Kidney (tissue), 14 donors: ENCODE results near the gene FAM168B. TPM values are rescaled to one million over a fixed set of nuclear protein-coding genes. Genes with fewer than 3 reads are reported as not detected.
A peak's percentile ranks its signal among the peaks of the same experiment; 100 is the strongest.

Experiments used
- DNase-seq, 5 donors: peaks; one replicate each; pipeline ENCODE4 v3.0.0-alpha.2; 2013 to 2020
- FAIRE-seq: peaks from 2 replicates; lab custom pipeline; 2012; peaks lifted over from hg19 to GRCh38; lab: Jason Lieb, UNC
- H3K27ac ChIP-seq, 2 donors: one replicate each; pipeline ENCODE4 v1.7.0; 2013; ENCODE audit warnings: low read depth in 2 of 2, low read length in 2 of 2, inconsistent platforms in 1 of 2
- H3K27me3 ChIP-seq: one replicate; pipeline ENCODE4 v1.7.1; 2013; ENCODE audit warnings: low read length, inconsistent platforms; ENCODE audit not compliant: control insufficient read depth, insufficient read depth
- H3K36me3 ChIP-seq, 3 donors: one replicate each; pipeline versions ENCODE4 v1.7.0 to v1.7.1; 2013; ENCODE audit warnings: low read length in 3 of 3, control low read depth in 1 of 3, inconsistent platforms in 1 of 3; ENCODE audit not compliant: insufficient read depth in 3 of 3, control insufficient read depth in 2 of 3
- H3K4me1 ChIP-seq, 3 donors: one replicate each; pipeline versions ENCODE4 v1.7.0 to v1.7.1; 2013; ENCODE audit warnings: low read length in 3 of 3, inconsistent platforms in 1 of 3, low read depth in 1 of 3; ENCODE audit not compliant: control insufficient read depth in 2 of 3, insufficient read depth in 2 of 3
- H3K4me3 ChIP-seq, 3 donors: one replicate each; pipeline versions ENCODE4 v1.7.0 to v1.8.1; 2013; ENCODE audit warnings: low read length in 3 of 3, control low read depth in 1 of 3, inconsistent platforms in 1 of 3
- H3K9ac ChIP-seq, 3 donors: one replicate each; pipeline versions ENCODE4 v1.7.0 to v1.7.1; 2013; ENCODE audit warnings: low read length in 3 of 3, control low read depth in 1 of 3, inconsistent platforms in 1 of 3
- H3K9me3 ChIP-seq, 3 donors: one replicate each; pipeline versions ENCODE4 v1.7.0 to v1.7.1; 2013; ENCODE audit warnings: low read length in 3 of 3, control low read depth in 1 of 3, inconsistent platforms in 1 of 3; ENCODE audit not compliant: control insufficient read depth in 2 of 3, insufficient read depth in 1 of 3
- CTCF ChIP-seq: IDR thresholded peaks from 3 replicates; pipeline ENCODE4 v1.5.1; 2012; ENCODE audit warnings: mild to moderate bottlenecking, moderate library complexity, borderline replicate concordance; ENCODE audit not compliant: insufficient read depth; ENCODE audit errors: extremely low read depth
- intact Hi-C: fragments of 100-400 bp; cut with DNase I; formaldehyde crosslinking; loops from one replicate; pipeline ENCODE4 v1.11.1; 2022
- polyA plus RNA-seq: library from polyadenylated mRNA; stranded (reverse); fragments of 350-450 nt; fragmentation: Illumina TruSeq; extraction: RNeasy Lipid Tissue Mini Kit (QIAGEN cat#74804); gene quantifications from one replicate; pipeline ENCODE4 v1.2.3, GENCODE V29; 2014; ENCODE audit warnings: low read depth, low replicate concordance; ENCODE audit not compliant: insufficient read depth
- total RNA-seq: library from RNA; stranded (reverse); fragmentation: NEBNext Ultra II Directional; extraction: Animal tissue kit (Norgen Biotek cat#: 25700); gene quantifications from one replicate; pipeline ENCODE4 v1.2.1, GENCODE V29; 2021
- donor health status: control.
- donor health status: control.
- donor health status: control.
- donor health status: control.
- donor health status: control.
- donor health status: DM: yes; HTN: yes; CAD: no.
- donor health status: Normal renal cell carcinoma (clear cell type).

The FAM168B gene
- total and polyA plus RNA-seq, 2 donors from 2014 or later, result 34.1 to 89.9 TPM

- peaks cover 8 to 18% (median 12%) of the 10 kb centered on the region in 3 donors for H3K36me3 ChIP-seq
- no peak overlapping the region for H3K9ac ChIP-seq
- H3K4me1 ChIP-seq, result peaks cover 0 to 20% (median 12%) of the 10 kb centered on the region in 3 donors
- H3K27ac ChIP-seq, result no peak overlapping the region
- DNase-seq (no peak), FAIRE-seq (no peak)
- no peak overlapping the region for H3K4me3 ChIP-seq
- H3K27me3 ChIP-seq, result no peaks in the 10 kb centered on the region
- TF ChIP-seq CTCF, result no peak
- intact Hi-C loops, result no loop called here
- H3K9me3 ChIP-seq, result no peaks in the 10 kb centered on the region
Observed at GRCh38 chr2:131067465-131068125, 25.7 kb downstream of the FAM168B start.

GRCh38 chr2:131064589-131065512, 28.4 kb downstream of the FAM168B start:
- Histone ChIP-seq H3K4me3 (peak overlapping the region; percentile 20 to 40 (median 34)), H3K9ac (peak overlapping the region in 1 of 3 donors; percentile 42), H3K36me3 (peaks cover 2 to 10% (median 3%) of the 10 kb centered on the region in 3 donors), H3K27me3 (no peaks in the 10 kb centered on the region), H3K27ac (peak overlapping the region; percentile 3 to 13), H3K4me1 (peaks cover 0 to 25% (median 17%) of the 10 kb centered on the region in 3 donors), H3K9me3 (no peaks in the 10 kb centered on the region)
- TF ChIP-seq CTCF, result no peak
- DNase-seq (peak in 2 of 5 donors; percentile 63 to 66), FAIRE-seq (no peak)
- intact Hi-C loops, result no loop called here

GRCh38 chr2:131063501-131064283, 29.6 kb downstream of the FAM168B start:
- Histone ChIP-seq H3K36me3 (peaks cover 0 to 16% (median 3%) of the 10 kb centered on the region in 3 donors), H3K4me3 (no peak overlapping the region), H3K4me1 (peaks cover 0 to 25% (median 17%) of the 10 kb centered on the region in 3 donors), H3K9me3 (no peaks in the 10 kb centered on the region), H3K27ac (no peak overlapping the region), H3K9ac (no peak overlapping the region), H3K27me3 (no peaks in the 10 kb centered on the region)
- DNase-seq (no peak), FAIRE-seq (no peak)
- intact Hi-C loops, result no loop called here
- no peak for TF ChIP-seq CTCF
